ENCODE measurements around the gene SYK.
A peak's percentile ranks its signal among the peaks of the same experiment; 100 is the strongest.

SYK gene

DNA sequence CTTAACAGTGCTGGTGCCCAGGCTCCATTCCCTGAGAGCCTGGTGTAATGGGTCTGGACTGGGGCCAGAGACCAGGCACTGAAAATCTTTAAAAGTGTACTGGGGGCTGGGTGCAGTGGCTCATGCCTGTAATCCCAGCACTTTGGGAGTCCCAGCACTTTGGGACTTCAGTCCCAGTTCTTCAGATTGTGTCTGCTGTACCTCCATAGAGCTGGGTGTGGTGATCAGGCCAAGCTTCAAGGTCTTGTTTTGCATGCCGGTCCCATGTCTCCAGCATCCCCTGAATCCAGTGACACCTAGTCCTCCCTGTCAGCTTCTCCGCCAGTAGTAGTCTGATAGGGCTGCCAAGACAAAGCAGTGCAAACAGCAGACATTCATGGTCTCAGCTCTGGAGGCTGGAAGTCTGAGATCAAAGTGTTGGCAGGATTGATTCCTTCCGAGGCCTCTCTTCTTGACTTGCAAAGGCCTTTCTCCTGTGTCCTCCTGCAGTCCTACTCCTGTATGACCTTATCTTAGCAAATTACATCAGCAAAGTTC lies 108.2 kb downstream of the SYK start:
- no peak for DNase-seq

DNA sequence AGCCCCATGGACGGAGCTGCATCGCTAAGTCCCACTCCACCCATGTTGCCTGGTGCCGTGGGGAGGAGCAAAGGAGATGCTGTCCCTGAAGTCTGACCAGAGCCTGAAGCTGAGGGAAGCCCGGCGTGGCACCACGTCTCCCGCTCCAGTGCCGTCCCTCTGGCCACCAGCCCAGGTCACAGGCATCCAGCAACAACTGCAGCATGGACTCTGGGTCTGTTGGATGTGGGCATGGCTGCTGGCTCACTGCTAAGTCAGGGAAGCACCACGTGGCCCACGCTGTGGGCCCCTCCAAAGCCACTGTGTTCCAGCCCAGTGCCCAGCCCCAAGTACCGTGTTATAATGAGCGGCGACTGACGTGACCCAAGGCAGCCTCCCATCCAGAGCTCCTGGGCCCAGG lies 112.6 kb downstream of the SYK start:
- DNase-seq = no peak

DNA sequence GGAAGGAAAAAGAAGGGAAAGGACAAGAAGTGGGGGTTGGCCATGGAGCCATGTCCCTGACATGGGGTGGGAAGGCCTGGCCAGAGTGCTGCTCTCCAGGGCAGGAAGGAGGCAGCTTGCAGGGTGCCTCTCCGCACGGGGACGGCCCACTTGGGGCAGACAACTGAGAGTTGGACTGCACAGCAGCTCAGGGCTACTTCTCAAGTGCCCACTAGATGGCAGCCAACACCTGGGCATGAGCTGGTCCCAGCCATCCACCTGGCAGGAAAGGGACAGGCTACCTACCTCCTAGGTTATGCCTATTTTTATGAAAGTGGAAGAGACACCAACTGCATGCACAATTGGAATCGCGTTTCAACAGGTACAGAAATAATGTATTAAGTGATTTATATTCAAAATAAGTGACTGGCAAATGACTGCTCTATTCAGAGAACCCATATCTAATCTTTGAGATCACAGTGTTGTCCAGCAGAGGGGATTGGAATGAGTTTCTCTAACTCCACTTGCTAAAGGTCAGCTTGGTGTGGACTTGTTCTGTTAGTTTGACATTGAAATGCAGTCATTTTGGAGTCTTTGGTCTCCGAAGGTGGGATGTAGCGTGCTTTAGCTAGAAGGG lies 113.4 kb downstream of the SYK start:
- peak; percentile 50 for DNase-seq

DNA sequence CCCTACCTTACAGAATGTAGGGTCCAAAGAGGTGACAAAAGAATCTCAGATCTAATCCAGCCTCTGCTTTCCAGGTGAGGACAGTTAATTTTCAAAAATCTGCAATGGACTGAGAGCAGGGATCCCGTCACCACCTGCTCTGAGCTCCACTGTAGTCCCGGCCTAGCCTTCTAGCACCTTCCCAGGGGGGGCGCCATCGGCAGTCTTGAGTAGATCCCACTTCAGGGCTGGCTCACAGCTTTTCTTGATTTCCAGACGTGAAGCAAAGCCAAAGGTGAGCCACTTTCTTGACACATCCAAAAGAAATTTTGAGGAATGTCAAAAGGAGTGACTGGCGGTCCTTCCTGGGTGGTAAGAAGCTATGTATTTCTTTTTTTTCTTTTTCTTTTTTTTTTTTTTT lies 114.1 kb downstream of the SYK start:
- no peak for DNase-seq

DNA sequence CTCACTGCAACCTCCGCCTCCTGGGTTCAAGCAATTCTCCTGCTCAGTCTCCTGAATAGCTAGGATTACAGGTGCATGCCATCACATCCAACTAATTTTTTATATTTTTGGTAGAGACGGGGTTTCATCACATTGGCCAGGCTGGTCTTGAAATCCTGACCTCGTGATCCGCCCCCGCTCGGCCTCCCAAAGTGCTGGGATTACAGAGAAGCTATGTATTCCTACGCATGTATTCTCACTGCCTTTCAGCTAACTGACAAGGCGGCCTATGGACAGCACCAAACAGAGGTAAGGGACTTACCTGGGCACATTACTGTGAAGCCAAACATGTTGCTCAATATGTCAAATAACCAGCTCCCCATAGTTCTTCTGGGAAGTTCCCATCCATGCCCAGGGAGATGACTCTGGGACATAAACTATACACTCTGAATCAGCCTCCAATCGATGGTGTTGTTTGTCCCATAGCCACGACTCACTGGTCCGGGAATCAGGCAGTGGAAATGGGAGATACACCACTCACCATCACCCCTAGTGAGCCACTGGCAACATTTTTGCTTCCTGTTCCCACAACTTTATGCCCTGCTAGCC lies 114.6 kb downstream of the SYK start:
- DNase-seq = no peak

DNA sequence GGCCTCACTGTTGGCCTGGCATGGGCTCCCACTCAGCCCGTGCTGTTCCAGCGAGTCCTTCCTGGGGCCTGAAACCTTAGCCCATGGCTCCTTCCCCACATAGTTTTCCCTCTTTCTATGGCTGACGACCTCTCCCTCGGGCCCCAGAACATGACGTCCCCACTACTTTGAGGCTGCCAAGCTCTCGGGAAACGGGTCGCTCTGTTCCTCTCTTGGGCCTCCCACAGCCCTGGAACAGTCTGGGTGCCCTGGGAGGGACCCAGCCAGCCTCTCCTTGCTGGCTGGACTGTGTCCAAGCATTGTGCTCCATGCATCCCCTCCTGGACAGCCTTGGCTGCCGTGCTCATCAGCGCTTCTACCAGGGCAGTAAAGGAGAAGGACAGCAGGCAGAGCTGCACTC lies 118.3 kb downstream of the SYK start:
- no peak for DNase-seq

DNA sequence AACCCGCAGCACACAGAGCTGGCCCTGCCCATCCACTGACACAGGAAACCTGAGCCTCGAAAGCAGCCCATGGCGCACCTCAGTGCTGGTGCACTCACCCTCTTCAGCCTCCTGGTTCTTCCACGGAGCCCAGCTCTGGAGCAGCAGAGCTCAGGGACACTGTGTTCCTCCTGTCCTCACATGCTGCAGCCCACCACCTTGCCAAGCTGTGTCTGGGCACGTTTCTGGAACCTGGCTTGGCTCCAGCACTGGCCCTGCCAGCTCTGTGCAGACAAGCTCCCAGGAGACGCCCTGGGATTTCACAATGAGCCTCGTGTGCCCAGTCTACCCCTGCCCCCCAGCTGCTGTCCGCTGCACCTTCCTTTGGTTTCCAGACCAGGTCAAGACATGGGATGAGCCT lies 119.5 kb downstream of the SYK start:
- DNase-seq = peak; percentile 15

DNA sequence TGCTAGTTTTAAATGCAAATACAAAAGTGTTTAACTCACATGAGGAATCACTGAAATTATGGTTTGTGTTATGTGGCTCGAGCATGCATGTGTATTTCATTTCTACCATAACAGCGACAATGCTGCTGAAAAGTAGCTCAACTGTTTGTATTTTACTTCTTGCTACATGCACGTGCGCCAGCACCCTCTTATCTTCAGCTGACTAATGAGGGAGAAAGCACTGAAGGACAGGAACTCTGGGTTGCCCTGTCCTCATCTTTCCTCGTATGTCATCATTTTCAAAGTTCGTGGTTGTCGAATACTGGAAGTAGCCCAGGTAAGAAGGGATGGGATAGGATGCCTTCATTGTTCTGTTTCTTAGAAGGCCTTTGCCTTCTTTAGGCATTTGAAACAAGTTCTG lies 120.3 kb downstream of the SYK start:
- no peak for DNase-seq

DNA sequence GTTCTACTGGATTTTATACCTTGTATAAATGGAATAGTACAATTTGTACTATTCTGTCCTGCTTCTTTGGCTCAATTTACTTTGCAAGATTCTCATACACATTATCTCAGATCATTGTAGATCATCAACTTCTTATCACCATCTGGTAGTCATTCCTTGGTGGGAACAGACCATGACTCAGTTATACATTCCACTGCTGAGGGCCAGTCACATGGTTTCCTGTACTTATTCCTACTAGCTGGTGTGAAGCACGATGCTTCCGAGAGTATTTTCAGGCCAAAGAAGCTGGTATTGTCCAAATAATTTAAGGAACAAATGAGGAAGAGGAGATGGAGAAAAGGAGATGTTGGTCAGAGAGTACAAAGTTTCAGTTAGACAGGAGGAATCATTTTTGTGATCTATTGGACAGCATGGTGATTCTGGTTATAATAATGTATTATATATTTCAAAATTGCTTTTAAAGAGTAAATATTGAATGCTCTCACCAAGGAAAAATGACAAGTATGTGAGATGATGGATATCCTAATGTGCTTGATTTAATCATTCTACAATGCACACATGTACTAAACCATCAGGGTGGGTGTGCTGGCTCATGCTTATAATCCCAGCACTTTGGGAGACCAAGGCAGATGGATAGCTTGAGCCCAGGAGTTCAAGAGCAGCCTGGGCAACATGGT lies 124.1 kb downstream of the SYK start:
- no peak for DNase-seq

DNA sequence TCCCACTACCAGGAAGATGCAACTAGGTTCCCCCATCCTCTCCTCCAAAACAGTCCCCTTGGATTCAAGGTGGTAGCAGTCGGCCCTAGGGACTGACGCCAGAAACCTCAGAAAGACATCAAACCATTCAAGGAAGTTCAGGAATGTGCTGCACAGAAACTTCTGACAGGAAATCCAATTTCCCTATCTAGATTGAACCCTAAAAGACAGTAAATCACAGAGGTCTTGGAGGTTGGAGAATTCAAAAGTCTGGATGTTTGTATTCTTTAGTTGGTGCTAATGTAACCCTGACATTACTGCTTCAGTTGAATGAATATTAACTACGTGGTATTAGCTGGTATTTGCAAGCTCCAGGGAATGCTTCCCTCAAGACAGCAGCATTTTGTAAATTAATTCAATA lies 125.3 kb downstream of the SYK start:
- no peak for DNase-seq

DNA sequence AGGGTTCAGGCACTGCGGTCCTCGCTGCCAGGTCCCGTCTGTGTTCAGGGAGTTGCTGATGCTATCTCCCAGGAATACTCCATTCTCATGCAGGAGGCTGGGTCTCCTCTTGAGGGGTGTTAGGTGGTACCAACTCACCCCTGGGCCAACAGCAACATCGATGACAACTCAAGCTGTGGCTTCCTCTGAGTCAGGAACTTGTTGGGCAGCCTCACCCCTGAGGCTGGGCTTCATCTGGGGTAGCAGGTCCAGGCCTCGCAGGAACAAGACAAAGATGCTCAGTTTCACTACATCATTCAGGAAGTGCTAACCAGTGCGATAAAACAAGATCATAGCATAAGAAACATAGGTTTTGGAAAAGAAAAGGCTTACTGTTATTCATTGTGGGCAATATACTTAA lies 125.9 kb downstream of the SYK start:
- DNase-seq = no peak

DNA sequence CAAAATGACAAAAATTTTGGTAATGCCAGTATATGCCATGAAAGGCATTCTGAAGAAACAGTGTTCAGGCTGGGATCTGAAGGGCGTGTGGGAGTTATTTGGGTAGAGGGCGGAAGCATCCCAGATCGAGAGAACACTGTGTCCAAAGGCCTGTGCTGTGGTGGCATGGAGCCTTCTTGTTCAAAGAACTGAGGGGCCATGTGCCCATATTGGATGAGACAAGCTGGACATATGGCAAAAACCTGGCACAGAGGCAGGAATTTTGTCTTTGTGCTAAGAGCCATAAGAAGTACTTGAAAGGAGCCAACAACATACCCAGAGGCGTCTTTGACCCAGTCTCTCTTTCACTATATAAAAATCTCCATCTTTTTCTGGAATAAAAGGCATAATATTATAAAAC lies 128.0 kb downstream of the SYK start:
- no peak for DNase-seq

DNA sequence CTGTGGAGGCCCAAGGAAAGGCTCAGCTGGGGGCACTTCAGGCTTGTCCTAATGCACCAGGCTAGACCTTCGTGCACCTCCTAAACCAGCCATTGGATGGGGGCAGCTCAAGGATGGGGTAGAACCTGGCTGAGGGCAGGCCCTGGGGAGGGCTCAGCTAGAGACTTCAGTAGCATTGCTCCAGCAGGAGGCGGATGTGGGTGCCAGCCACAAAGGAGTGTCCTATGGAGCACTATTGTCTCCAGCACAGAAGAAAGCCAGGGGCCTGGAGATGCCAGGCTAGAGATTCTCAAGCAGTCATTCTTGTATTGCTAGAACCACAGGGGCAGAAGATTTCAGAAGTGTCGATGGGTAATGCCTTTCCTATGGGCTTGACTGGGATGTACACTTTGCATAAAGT lies 131.8 kb downstream of the SYK start:
- no peak for DNase-seq

DNA sequence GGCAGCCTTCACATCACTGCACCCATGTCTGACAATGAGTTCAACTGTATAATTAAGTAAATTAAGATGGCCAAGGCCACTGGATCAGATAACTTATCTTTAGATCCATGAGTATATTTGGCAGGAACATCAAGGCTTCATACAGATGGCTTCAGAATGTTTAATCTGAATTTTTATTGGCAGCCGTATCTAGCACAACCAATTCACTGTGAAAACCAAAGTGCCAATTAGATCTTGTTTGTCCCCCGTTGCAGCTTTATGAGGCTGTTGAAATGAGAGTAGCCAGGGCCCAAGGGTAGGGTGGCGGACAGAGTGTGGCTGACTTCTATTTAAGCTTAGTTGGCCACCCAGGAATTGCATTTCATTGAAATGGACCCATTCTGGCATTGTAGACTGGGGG lies 137.7 kb downstream of the SYK start:
- DNase-seq = no peak

DNA sequence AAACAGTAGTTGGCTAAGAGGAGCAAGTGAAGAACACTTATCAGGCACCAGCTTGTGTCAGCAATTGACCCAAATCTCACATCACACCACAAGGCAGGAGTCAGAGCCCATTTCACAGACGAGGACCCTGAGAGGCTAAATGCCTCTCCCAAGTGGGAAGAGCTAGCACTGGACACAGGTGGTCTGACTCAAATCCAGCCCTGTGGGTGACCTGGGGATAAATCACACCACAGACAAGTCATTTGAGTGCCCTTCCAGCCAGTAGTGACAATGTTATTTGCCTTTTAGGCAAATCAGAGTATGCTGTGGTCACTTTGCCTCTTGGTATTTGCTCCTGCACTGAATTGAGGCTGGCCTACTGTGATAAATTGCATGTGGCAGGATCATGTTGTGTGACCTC lies 138.7 kb downstream of the SYK start:
- no peak for DNase-seq

DNA sequence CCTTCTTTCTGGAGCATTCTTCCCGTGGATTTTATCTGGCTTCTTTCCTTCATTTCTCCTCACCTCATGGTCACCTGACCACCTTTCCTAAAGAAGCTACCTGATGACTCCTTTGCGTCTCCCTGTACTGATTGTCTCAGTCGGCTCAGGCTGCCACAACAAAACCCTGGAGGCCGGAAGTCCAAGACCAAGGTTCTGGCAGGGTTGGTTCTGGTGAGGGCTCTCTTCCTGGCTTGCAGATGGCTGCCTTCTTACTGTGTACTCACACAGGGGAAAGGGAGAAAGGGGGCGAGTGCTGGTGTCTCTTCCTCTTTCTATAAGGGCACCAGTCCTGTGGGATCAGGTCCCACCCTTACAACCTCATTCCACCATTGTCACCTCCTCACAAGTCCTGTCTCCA lies 140.0 kb downstream of the SYK start:
- DNase-seq = no peak

DNA sequence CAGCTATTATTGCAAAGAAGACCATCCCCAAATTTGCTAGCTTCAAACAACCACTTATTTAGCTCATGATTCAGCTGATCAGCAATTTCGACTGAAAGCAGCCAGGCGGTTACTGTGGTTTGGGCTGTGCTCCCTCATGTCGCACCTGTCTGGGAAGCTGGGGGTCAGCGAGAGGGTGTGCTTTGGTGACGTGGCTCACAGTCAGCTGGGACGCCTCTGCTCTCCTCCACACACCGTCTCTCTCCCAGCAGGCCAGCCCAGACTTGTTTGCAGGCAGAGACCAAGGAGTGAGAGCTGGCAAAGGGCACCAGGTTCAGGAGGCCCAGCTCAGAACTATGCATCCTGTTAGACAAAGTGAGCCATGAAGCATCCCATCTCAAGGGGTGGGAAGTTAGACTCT lies 140.9 kb downstream of the SYK start:
- DNase-seq = no peak

DNA sequence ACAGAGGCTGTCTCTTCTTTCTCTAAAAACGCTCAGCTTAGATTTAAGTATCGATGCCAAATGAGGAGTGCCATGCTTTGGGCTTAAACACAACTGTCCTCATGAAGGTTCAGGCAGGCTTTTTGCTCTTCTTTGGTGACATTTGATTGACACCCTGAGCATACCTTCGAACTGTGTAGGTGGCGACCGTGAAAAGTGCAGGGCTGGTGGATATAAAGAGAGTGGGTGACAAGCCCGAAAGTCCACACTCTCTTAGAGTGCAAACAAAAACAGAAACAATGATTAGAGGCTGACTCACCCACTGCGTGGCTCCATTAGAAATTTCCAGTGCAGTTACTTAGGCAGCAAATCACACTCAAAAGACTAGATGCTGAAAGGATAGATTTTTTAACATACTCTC lies 141.7 kb downstream of the SYK start:
- no peak for DNase-seq

DNA sequence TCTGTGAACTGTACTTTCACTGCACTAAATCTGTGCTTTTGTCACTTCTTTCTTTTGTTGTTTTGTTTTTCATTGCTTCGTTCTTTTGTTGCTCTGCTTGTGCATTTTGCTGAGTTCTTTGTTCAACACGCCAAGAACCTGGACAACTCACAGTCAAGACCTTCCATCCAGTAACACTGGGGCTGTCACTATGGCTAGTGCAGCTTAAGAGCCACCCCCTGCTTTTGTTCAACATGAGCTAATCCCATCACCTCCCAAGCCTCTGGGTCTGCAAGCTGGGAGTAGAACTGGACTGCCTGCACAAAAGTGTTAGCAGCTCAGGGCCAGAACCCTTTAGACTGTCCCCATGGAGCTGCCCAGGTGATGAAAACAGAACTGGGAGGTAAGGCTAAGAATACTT lies 143.7 kb downstream of the SYK start:
- no peak for DNase-seq

DNA sequence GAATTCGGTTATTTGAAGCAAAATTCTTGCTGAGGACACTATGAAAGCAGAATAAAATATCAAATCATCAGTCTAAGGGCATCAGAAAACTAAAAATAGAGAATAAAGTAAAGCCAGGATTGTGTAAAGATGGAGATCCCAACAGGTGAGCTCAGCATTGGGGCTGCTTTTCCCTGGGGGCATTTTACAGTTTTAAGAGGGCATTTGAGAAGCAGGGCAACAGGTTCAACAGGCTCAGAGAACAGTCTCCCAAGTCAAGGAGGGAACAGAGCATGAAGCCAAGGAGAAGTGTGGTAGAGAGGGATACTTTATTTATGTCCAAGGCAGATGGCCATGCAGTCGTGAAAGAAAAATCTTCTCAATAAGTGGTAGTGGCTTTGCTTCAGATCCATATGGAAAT lies 145.4 kb downstream of the SYK start:
- DNase-seq = no peak

Measured in NCI-H1694 (cell line).